Left lung (tissue), 10 donors: ENCODE data around the gene ITGA5. TPM values are rescaled to one million over a fixed set of nuclear protein-coding genes. Genes with fewer than 3 reads are reported as not detected.
A peak's percentile ranks its signal among the peaks of the same experiment; 100 is the strongest.

Experiments
- ATAC-seq: fragments of 200-7000 bp; cut with Tn5 transposase; one replicate; pipeline ENCODE4 v1.9.1; 2020; ENCODE audit warnings: moderate library complexity
- DNase-seq, 4 donors: peaks; one replicate each; pipeline ENCODE4 v3.0.0-alpha.2; 2013 to 2020
- H3K27ac ChIP-seq, 2 donors: fragments of 200-600 bp; sonication (generic) in 1 of 2; one replicate each; pipeline versions ENCODE4 v1.5.0 to v1.8.0; 2020 to 2021
- H3K27me3 ChIP-seq, 2 donors: fragments of 200-600 bp; sonication (generic) in 1 of 2; one replicate each; pipeline versions ENCODE4 v1.5.0 to v1.8.0; 2020 to 2021
- H3K36me3 ChIP-seq, 2 donors: fragments of 200-600 bp; sonication (generic) in 1 of 2; one replicate each; pipeline versions ENCODE4 v1.5.0 to v1.8.0; 2020 to 2021
- H3K4me1 ChIP-seq, 2 donors: fragments of 200-600 bp; one replicate each; pipeline ENCODE4 v1.8.0; 2021
- H3K4me3 ChIP-seq, 2 donors: fragments of 200-600 bp; sonication (generic) in 1 of 2; one replicate each; pipeline versions ENCODE4 v1.5.0 to v1.8.0; 2020 to 2021; ENCODE audit warnings: mild to moderate bottlenecking in 1 of 2
- H3K9me3 ChIP-seq, 2 donors: fragments of 200-600 bp; sonication (generic) in 1 of 2; one replicate each; pipeline versions ENCODE4 v1.5.0 to v1.8.0; 2020 to 2021
- CTCF ChIP-seq, 2 donors: fragments of 200-600 bp; sonication (generic) in 1 of 2; IDR thresholded peaks; one replicate each; pipeline versions ENCODE4 v1.5.0 to v1.8.0; 2021; ENCODE audit warnings: antibody characterized with exemption in 2 of 2
- intact Hi-C, 2 donors: fragments of 100-400 bp; cut with DNase I; formaldehyde crosslinking; loops; one replicate each; pipeline versions ENCODE4 v1.11.2 to v1.14.2; 2022
- polyA plus RNA-seq, 6 donors: library from polyadenylated mRNA; unstranded; fragments of 120-200 nt; gene quantifications; one replicate each; pipeline ENCODE4 v1.2.1, GENCODE V29; 2013; ENCODE audit not compliant: insufficient read length in 6 of 6
- total RNA-seq, 2 donors: library from RNA; stranded (reverse); fragmentation: NEBNext Ultra II Directional; extraction: Animal tissue kit (Norgen Biotek cat#: 25700); gene quantifications; one replicate each; pipeline ENCODE4 v1.2.1, GENCODE V29; 2021
- donor health status: DM: no; HTN: yes; CAD: no.
- donor health status: DM: no; HTN: no; CAD: no.

ITGA5 gene
- total and polyA plus RNA-seq, 8 donors = 56.1 to 142 (median 73.5) TPM

GRCh38 chr12:54394281-54394719, 24.8 kb downstream of the ITGA5 start:
- Histone ChIP-seq H3K27ac (peak overlapping the region in 1 of 2 donors; percentile 21), H3K27me3 (no peaks in the 10 kb centered on the region), H3K36me3 (peaks cover 4 to 56% of the 10 kb centered on the region in 2 donors), H3K9me3 (no peaks in the 10 kb centered on the region), H3K4me3 (no peak overlapping the region), H3K4me1 (peaks cover 4 to 46% of the 10 kb centered on the region in 2 donors)
- peak; percentile 65 to 71 for TF ChIP-seq CTCF (IDR thresholded peaks at IDR 0.05)
- DNase-seq = peak in 1 of 4 donors; percentile 44
- intact Hi-C loops = no loop called here
- ATAC-seq = peak; percentile 53

- peaks cover 4 to 50% of the 10 kb centered on the region in 2 donors for H3K36me3 ChIP-seq
- H3K27ac ChIP-seq = peak overlapping the region in 1 of 2 donors; percentile 21
- H3K27me3 ChIP-seq = no peaks in the 10 kb centered on the region
- DNase-seq (peak in 1 of 4 donors; percentile 29), ATAC-seq (peak; percentile 6)
- intact Hi-C loops = no loop called here
- no peak overlapping the region for H3K4me3 ChIP-seq
- H3K4me1 ChIP-seq = peaks cover 4 to 46% of the 10 kb centered on the region in 2 donors
- no peak for TF ChIP-seq CTCF (IDR thresholded peaks at IDR 0.05)
- H3K9me3 ChIP-seq = no peaks in the 10 kb centered on the region
Observed at GRCh38 chr12:54393743-54394142, 25.3 kb downstream of the ITGA5 start.

GRCh38 chr12:54393207-54393609, 25.9 kb downstream of the ITGA5 start:
- no peak overlapping the region for H3K4me3 ChIP-seq
- intact Hi-C loops = no loop called here
- ATAC-seq (no peak), DNase-seq (peak in 1 of 4 donors; percentile 30)
- peaks cover 6 to 46% of the 10 kb centered on the region in 2 donors for H3K4me1 ChIP-seq
- H3K27ac ChIP-seq = no peak overlapping the region
- no peak for TF ChIP-seq CTCF (IDR thresholded peaks at IDR 0.05)
- no peaks in the 10 kb centered on the region for H3K27me3 ChIP-seq
- H3K36me3 ChIP-seq = peaks cover 4 to 45% of the 10 kb centered on the region in 2 donors
- no peaks in the 10 kb centered on the region for H3K9me3 ChIP-seq

- Histone ChIP-seq H3K9me3 (no peaks in the 10 kb centered on the region), H3K27ac (no peak overlapping the region), H3K4me3 (no peak overlapping the region), H3K4me1 (peaks cover 8 to 47% of the 10 kb centered on the region in 2 donors), H3K36me3 (peaks cover 4 to 39% of the 10 kb centered on the region in 2 donors), H3K27me3 (no peaks in the 10 kb centered on the region)
- DNase-seq (peak in 1 of 4 donors; percentile 7), ATAC-seq (no peak)
- intact Hi-C loops = no loop called here
- TF ChIP-seq CTCF (IDR thresholded peaks at IDR 0.05) = no peak
Observed at GRCh38 chr12:54392485-54393206, 26.4 kb downstream of the ITGA5 start.

- peak in 3 of 4 donors; percentile 57 to 86 (median 65) for DNase-seq
- H3K9me3 ChIP-seq = no peaks in the 10 kb centered on the region
- H3K4me3 ChIP-seq = peak overlapping the region; percentile 24 to 33
- ATAC-seq = peak; percentile 65
- H3K36me3 ChIP-seq = peaks cover 0 to 22% of the 10 kb centered on the region in 2 donors
- peaks cover 8 to 61% of the 10 kb centered on the region in 2 donors for H3K4me1 ChIP-seq
- no peak overlapping the region for H3K27ac ChIP-seq
- no peaks in the 10 kb centered on the region for H3K27me3 ChIP-seq
- intact Hi-C loops = no loop called here
- no peak for TF ChIP-seq CTCF (IDR thresholded peaks at IDR 0.05)
Observed at GRCh38 chr12:54390668-54391551, 28.2 kb downstream of the ITGA5 start.
